ACHN (cell line): ENCODE measurements around the gene EEF1G.
"Not testable (repeated sequence)": the region's sequence is repeated elsewhere in the genome, so short reads cannot be mapped to it uniquely, and the experiment has no call there.

ENCODE experiments used
- DNase-seq: peaks from one replicate; pipeline ENCODE4 v3.0.0-alpha.2; 2015
- in situ Hi-C: cut with HindIII; loops from 2 replicates; pipeline ENCODE4 v1.10.0; 2017; ENCODE audit warnings: low sequenced_read_pairs, low pct_ligation_motif_present, low pct_unique_long_range_greater_than_20kb

Gene EEF1G

GRCh38 chr11:62585356-62585755, 11.7 kb upstream of the EEF1G start:
- in situ Hi-C loops, DNase-seq: not testable (repeated sequence)

- in situ Hi-C loops, DNase-seq: not testable (repeated sequence)
These were observed 8.0 kb upstream of the EEF1G start for GRCh38 chr11:62581735-62582134.

- in situ Hi-C loops, result no loop called here
These were observed 7.4 kb upstream of the EEF1G start for GRCh38 chr11:62580959-62581715.

GRCh38 chr11:62579252-62579651, 5.6 kb upstream of the EEF1G start:
- no peak for DNase-seq
- in situ Hi-C loops, result no loop called here

More at GRCh38 chr11:62580959-62581715, 7.4 kb upstream of the EEF1G start:
- DNase-seq, result no peak

- in situ Hi-C loops, result no loop called here
- DNase-seq, result no peak
These were observed 4.8 kb upstream of the EEF1G start for GRCh38 chr11:62578541-62578940.

- no peak for DNase-seq
- in situ Hi-C loops, result no loop called here
These were observed 3.5 kb upstream of the EEF1G start for GRCh38 chr11:62577046-62577714.

- in situ Hi-C loops, result no loop called here
- no peak for DNase-seq
These were observed 2.1 kb upstream of the EEF1G start for GRCh38 chr11:62575837-62576236.

- DNase-seq, result no peak
- in situ Hi-C loops, result no loop called here
These were observed 1.5 kb upstream of the EEF1G start for GRCh38 chr11:62575156-62575555.

- in situ Hi-C loops, result no loop called here
- no peak for DNase-seq
These were observed 826 bp upstream of the EEF1G start for GRCh38 chr11:62574363-62575071.

- DNase-seq, result no peak
- in situ Hi-C loops, result no loop called here
These were observed 592 bp downstream of the EEF1G start for GRCh38 chr11:62573006-62573591.

GRCh38 chr11:62572431-62572830, 1.3 kb downstream of the EEF1G start:
- in situ Hi-C loops, result no loop called here
- no peak for DNase-seq

GRCh38 chr11:62571493-62571892, 2.2 kb downstream of the EEF1G start:
- in situ Hi-C loops, result not testable (repeated sequence)

GRCh38 chr11:62570903-62571302, 2.8 kb downstream of the EEF1G start:
- DNase-seq, in situ Hi-C loops: not testable (repeated sequence)

More at GRCh38 chr11:62571493-62571892, 2.2 kb downstream of the EEF1G start:
- DNase-seq, result not testable (repeated sequence)

GRCh38 chr11:62569611-62570010, 4.1 kb downstream of the EEF1G start:
- in situ Hi-C loops, result no loop called here
- no peak for DNase-seq

- in situ Hi-C loops, result no loop called here
- no peak for DNase-seq
These were observed 6.6 kb downstream of the EEF1G start for GRCh38 chr11:62567018-62567633.

GRCh38 chr11:62566247-62566646, 7.4 kb downstream of the EEF1G start:
- DNase-seq, result no peak
- in situ Hi-C loops, result no loop called here

- in situ Hi-C loops, result no loop called here
These were observed 8.4 kb downstream of the EEF1G start for GRCh38 chr11:62565100-62565802.

GRCh38 chr11:62561677-62562230, 11.9 kb downstream of the EEF1G start:
- in situ Hi-C loops, DNase-seq: not testable (repeated sequence)

More at GRCh38 chr11:62565100-62565802, 8.4 kb downstream of the EEF1G start:
- no peak for DNase-seq
